Endothelial cell of umbilical vein (primary cell): ENCODE measurements around the gene KCNMB2.

ENCODE experiments used
- CTCF ChIP-seq, 2 donors: IDR thresholded peaks; 1 replicate in 1 of 2; 2 replicates in 1 of 2; pipeline ENCODE4 v1.5.1; 2011; ENCODE audit warnings: low read length in 2 of 2, mild to moderate bottlenecking in 2 of 2, moderate library complexity in 2 of 2, control low read depth in 1 of 2, inconsistent platforms in 1 of 2, low read depth in 1 of 2; ENCODE audit not compliant: insufficient read depth in 1 of 2; ENCODE audit errors: extremely low read depth in 1 of 2
- EZH2 ChIP-seq: IDR thresholded peaks from 2 replicates; pipeline ENCODE4 v1.6.1; 2012; ENCODE audit warnings: borderline replicate concordance, low read depth, mild to moderate bottlenecking, moderate library complexity, low read length, inconsistent platforms; ENCODE audit not compliant: severe bottlenecking
- GATA2 ChIP-seq: IDR thresholded peaks from 2 replicates; pipeline ENCODE4 v1.7.0; 2011; ENCODE audit warnings: low read depth, mild to moderate bottlenecking, moderate library complexity, mixed read lengths, low read length; ENCODE audit not compliant: insufficient read length, insufficient read depth
- JUN ChIP-seq: IDR thresholded peaks from 2 replicates; pipeline ENCODE4 v1.6.1; 2011; ENCODE audit warnings: borderline replicate concordance, low read depth; ENCODE audit not compliant: insufficient read length, insufficient read depth
- MAX ChIP-seq: IDR thresholded peaks from 2 replicates; pipeline ENCODE4 v1.6.1; 2011; ENCODE audit not compliant: insufficient read depth, insufficient read length
- MYC ChIP-seq: IDR thresholded peaks from one replicate; pipeline ENCODE4 v1.6.1; 2011; ENCODE audit warnings: mild to moderate bottlenecking, low read depth, low read length
- POLR2A ChIP-seq: IDR thresholded peaks from 2 replicates; pipeline ENCODE4 v1.6.1; 2012; ENCODE audit warnings: low read depth, mild to moderate bottlenecking, control low read depth, low read length
- POLR2AphosphoS5 ChIP-seq: IDR thresholded peaks from 2 replicates; pipeline ENCODE4 v1.6.1; 2012; ENCODE audit warnings: low read depth, mild to moderate bottlenecking, control low read depth, low read length, moderate library complexity; ENCODE audit not compliant: insufficient read depth

GRCh38 chr3:178492491-178492890 is 43.7 kb upstream of the KCNMB2 start:
- TF ChIP-seq CTCF (IDR thresholded peaks at IDR 0.05; ENCODE audit: extremely low read depth in 1 of 2, insufficient read depth in 1 of 2, low read depth in 1 of 2, low read length in 2 of 2) (no peak), POLR2A (no peak), GATA2 (no peak), EZH2 (no peak), POLR2AphosphoS5 (no peak), MYC (no peak), JUN (no peak), MAX (no peak)
